K562 (cell line): ENCODE data around the gene MRPL58. TPM values are rescaled to one million over a fixed set of nuclear protein-coding genes. Genes with fewer than 3 reads are reported as not detected.

Experiments
- ATAC-seq: fragments of 200-7000 bp; cut with Tn5 transposase; 3 replicates; pipeline ENCODE4 v1.9.1; 2020; ENCODE audit warnings: moderate library complexity
- BruUV-seq: library from RNA; stranded (reverse); fragments of 400-500 nt; replicated peaks from 2 replicates; lab custom pipeline; 2021; lab: Mats Ljungman, UMichigan
- CTCF ChIA-PET: fragments of 300-600 bp; formaldehyde crosslinking; extraction: SDS; loops from one replicate; lab custom pipeline; 2021; ENCODE audit warnings: low intra/inter-chr PET ratio; lab: Yijun Ruan, JAX
- POLR2A ChIA-PET: fragments of 300-600, 350-650 bp; sonication (Branson Sonifier 250); formaldehyde crosslinking; extraction: SDS; loops from one replicate; lab custom pipeline; 2021; ENCODE audit warnings: antibody characterized with exemption, inconsistent platforms; lab: Yijun Ruan, JAX
- DNase-seq, 4 experiments: peaks; one replicate each; pipeline versions ENCODE4 v3.0.0 to v3.0.0-alpha.2; 2011 to 2018; ENCODE audit warnings: low spot score in 3 of 4, mixed read lengths in 3 of 4; ENCODE audit errors: extremely low read depth in 1 of 4
- FAIRE-seq: peaks from 2 replicates; lab custom pipeline; 2011; peaks lifted over from hg19 to GRCh38; lab: Jason Lieb, UNC
- H2AFZ ChIP-seq: 2 replicates; pipeline ENCODE4 v1.6.0; 2011; ENCODE audit warnings: low read depth, low read length, control low read depth, inconsistent platforms
- H3K27ac ChIP-seq: fragments of 200-600 bp; 3 replicates; pipeline ENCODE4 v1.8.0; 2011; ENCODE audit warnings: low read depth, mild to moderate bottlenecking, control low read depth, inconsistent platforms, low read length, moderate library complexity, mixed read lengths; ENCODE audit errors: extremely low read depth
- H3K27me3 ChIP-seq, 2 experiments: fragments of 300-600 bp in 1 of 2; 2 replicates in 1 of 2; 3 replicates in 1 of 2; pipeline versions ENCODE4 v1.6.0 to v1.8.0; 2011; ENCODE audit warnings: inconsistent platforms in 2 of 2, low read length in 2 of 2, mild to moderate bottlenecking in 1 of 2, mixed read lengths in 1 of 2, moderate library complexity in 1 of 2; ENCODE audit not compliant: control insufficient read depth in 2 of 2, insufficient read depth in 2 of 2
- H3K36me3 ChIP-seq: fragments of 300-600 bp; 3 replicates; pipeline ENCODE4 v1.8.0; 2011; ENCODE audit warnings: mild to moderate bottlenecking, low read length, inconsistent platforms; ENCODE audit not compliant: control insufficient read depth, insufficient read depth
- H3K4me1 ChIP-seq, 2 experiments: fragments of 200-600 bp in 1 of 2; replicated peaks in 1 of 2; 2 replicates in 1 of 2; 3 replicates in 1 of 2; pipeline versions ENCODE4 v1.5.1 to v1.8.0; 2011; ENCODE audit warnings: inconsistent platforms in 2 of 2, low read length in 2 of 2, mild to moderate bottlenecking in 1 of 2, mixed read lengths in 1 of 2, moderate library complexity in 1 of 2; ENCODE audit not compliant: control insufficient read depth in 2 of 2, insufficient read depth in 2 of 2
- H3K4me2 ChIP-seq: 2 replicates; pipeline ENCODE4 v1.6.1; 2011; ENCODE audit warnings: low read length, control low read depth, inconsistent platforms, mixed read lengths; ENCODE audit not compliant: insufficient read depth
- H3K4me3 ChIP-seq: fragments of 200-600 bp; sonication (generic), shearing (Covaris generic); 2 replicates; pipeline ENCODE4 v1.5.1; 2016; ENCODE audit warnings: control low read depth, inconsistent platforms
- H3K79me2 ChIP-seq: fragments of 200-600 bp; 3 replicates; pipeline ENCODE4 v1.8.0; 2011; ENCODE audit warnings: low read length, inconsistent platforms; ENCODE audit not compliant: control insufficient read depth, insufficient read depth
- H3K9ac ChIP-seq, 2 experiments: 2 replicates each; pipeline versions ENCODE4 v1.6.0 to v1.6.1; 2011; ENCODE audit warnings: low read depth in 2 of 2, low read length in 2 of 2, control low read depth in 1 of 2, inconsistent platforms in 1 of 2, mild to moderate bottlenecking in 1 of 2, mixed read lengths in 1 of 2; ENCODE audit not compliant: insufficient read depth in 1 of 2
- H3K9me1 ChIP-seq: one replicate; pipeline ENCODE4 v1.6.0; 2011; ENCODE audit warnings: inconsistent platforms, mild to moderate bottlenecking, low read length, moderate library complexity; ENCODE audit not compliant: control insufficient read depth, insufficient read depth
- H3K9me3 ChIP-seq: replicated peaks from 2 replicates; pipeline ENCODE4 v1.5.1; 2011; ENCODE audit warnings: low read depth, low read length, inconsistent platforms; ENCODE audit not compliant: control insufficient read depth, insufficient read depth
- H4K20me1 ChIP-seq: replicated peaks from 2 replicates; pipeline ENCODE4 v1.6.1; 2011; ENCODE audit warnings: low read length, inconsistent platforms, mixed read lengths; ENCODE audit not compliant: control insufficient read depth, insufficient read depth
- HIVEP1 ChIP-seq: fragments of 250-450 bp; sonication (Bioruptor Pico); IDR thresholded peaks from 2 replicates; pipeline ENCODE4 v1.4.0; 2020; ENCODE audit warnings: mild to moderate bottlenecking
- ILK ChIP-seq: fragments of 450-650 bp; IDR thresholded peaks from 2 replicates; pipeline ENCODE4 v1.6.1; 2016; ENCODE audit warnings: missing genetic modification characterization, low read depth, mild to moderate bottlenecking, missing compliant biosample characterization, moderate library complexity, borderline replicate concordance
- MED1 ChIP-seq: sonication (generic); formaldehyde crosslinking; IDR thresholded peaks from 2 replicates; pipeline ENCODE4 v1.8.1; 2023; ENCODE audit warnings: missing genetic modification reagents, borderline replicate concordance
- PHF20 ChIP-seq: fragments of 450-650 bp; IDR thresholded peaks from 2 replicates; pipeline ENCODE4 v1.6.1; 2018; ENCODE audit not compliant: partially characterized antibody
- POLR2G ChIP-seq: fragments of 200-400 bp; formaldehyde crosslinking; IDR thresholded peaks from 2 replicates; pipeline ENCODE4 v1.6.1; 2017; ENCODE audit warnings: low read depth, mild to moderate bottlenecking, antibody characterized with exemption, low read length, moderate library complexity
- PYGO2 ChIP-seq: fragments of 450-650 bp; IDR thresholded peaks from 2 replicates; pipeline ENCODE4 v1.6.1; 2016; ENCODE audit warnings: mild to moderate bottlenecking, missing genetic modification characterization, moderate library complexity, missing compliant biosample characterization
- RBM25 ChIP-seq: fragments of 200-400 bp; formaldehyde crosslinking; IDR thresholded peaks from 2 replicates; pipeline ENCODE4 v1.6.1; 2018; ENCODE audit warnings: low read length, low read depth, moderate library complexity; ENCODE audit not compliant: severe bottlenecking
- TEAD4 ChIP-seq, 2 experiments: sonication (generic) in 1 of 2; formaldehyde crosslinking in 1 of 2; IDR thresholded peaks; 2 replicates each; pipeline versions ENCODE4 v1.6.1 to v1.8.0; 2012 to 2022; ENCODE audit warnings: borderline replicate concordance in 1 of 2, inconsistent platforms in 1 of 2, low read length in 1 of 2, mild to moderate bottlenecking in 1 of 2, missing genetic modification reagents in 1 of 2
- TGIF2 ChIP-seq: sonication (generic); formaldehyde crosslinking; IDR thresholded peaks from 2 replicates; pipeline ENCODE4 v1.8.1; 2022; ENCODE audit warnings: mild to moderate bottlenecking, missing genetic modification reagents, moderate library complexity
- ZNF764 ChIP-seq: fragments of 250-450 bp; sonication (Bioruptor Pico); IDR thresholded peaks from 2 replicates; pipeline ENCODE4 v1.4.0; 2020; ENCODE audit warnings: low read depth, mild to moderate bottlenecking, moderate library complexity
- WGBS: fragments of 100-300 bp; shearing (Covaris generic); methylation state at CpG from one replicate; pipeline ENCODE4 v1.1.6; 2016; ENCODE audit warnings: low coverage, mixed read lengths; ENCODE audit not compliant: insufficient coverage; ENCODE audit errors: missing lambda C conversion rate; 5-methylcytosine and 5-hydroxymethylcytosine counted together
- in situ Hi-C: fragments of 300-500 bp; cut with MboI; formaldehyde crosslinking; loops from 4 replicates; pipeline ENCODE4 v1.15.0; 2018; ENCODE audit warnings: inconsistent platforms, mixed read lengths
- intact Hi-C: fragments of 100-400 bp; cut with micrococcal nuclease; formaldehyde crosslinking; loops from 2 replicates; pipeline ENCODE4 v1.14.2; 2022
- polyA plus RNA-seq, 8 experiments: library from polyadenylated mRNA; depleted of rRNA in 4 of 8; stranded (reverse) in 5 of 8; unstranded in 3 of 8; fragments of >200 nt; fragmentation: Nextera tagmentation in 2 of 8; fragmentation: Illumina TruSeq in 1 of 8; extraction: Ambion mirVana in 2 of 8; extraction: Trizol in 1 of 8; gene quantifications; 2 replicates each; pipeline versions ENCODE4 v1.2.1 to v1.2.3, GENCODE V29; 2011 to 2014; ENCODE audit warnings: inconsistent platforms in 1 of 8, missing spikeins in 1 of 8
- total RNA-seq, 7 experiments: library from RNA; depleted of rRNA in 6 of 7; stranded (reverse); fragments of >200 nt in 6 of 7; fragmentation: Illumina TruSeq in 2 of 7; extraction: Trizol in 2 of 7; gene quantifications; 2 replicates each; pipeline versions ENCODE4 v1.2.1 to v1.2.3, GENCODE V29; 2011 to 2021; ENCODE audit warnings: low replicate concordance in 1 of 7
- TF ChIP-seq, protein P1 (sequence below): fragments of 250-450 bp; sonication (Bioruptor Pico); IDR thresholded peaks from 2 replicates; pipeline ENCODE4 v1.8.0; 2022; ENCODE audit warnings: moderate library complexity, mild to moderate bottlenecking, inconsistent platforms
- TF ChIP-seq, protein P2 (sequence below): sonication (generic); formaldehyde crosslinking; IDR thresholded peaks from 2 replicates; pipeline ENCODE4 v1.9.0; 2022; ENCODE audit warnings: mild to moderate bottlenecking, missing genetic modification reagents
- TF ChIP-seq, protein P3 (sequence below): fragments of 250-450 bp; sonication (Bioruptor Pico); IDR thresholded peaks from 2 replicates; pipeline ENCODE4 v1.4.0; 2020; ENCODE audit warnings: mild to moderate bottlenecking

Gene MRPL58
- total and polyA plus RNA-seq, 9 of the 15 experiments (the other 6 are each of a cell fraction or from before 2014, with no cell fraction given) = 30.8 to 107 (median 72.4) TPM

DNA sequence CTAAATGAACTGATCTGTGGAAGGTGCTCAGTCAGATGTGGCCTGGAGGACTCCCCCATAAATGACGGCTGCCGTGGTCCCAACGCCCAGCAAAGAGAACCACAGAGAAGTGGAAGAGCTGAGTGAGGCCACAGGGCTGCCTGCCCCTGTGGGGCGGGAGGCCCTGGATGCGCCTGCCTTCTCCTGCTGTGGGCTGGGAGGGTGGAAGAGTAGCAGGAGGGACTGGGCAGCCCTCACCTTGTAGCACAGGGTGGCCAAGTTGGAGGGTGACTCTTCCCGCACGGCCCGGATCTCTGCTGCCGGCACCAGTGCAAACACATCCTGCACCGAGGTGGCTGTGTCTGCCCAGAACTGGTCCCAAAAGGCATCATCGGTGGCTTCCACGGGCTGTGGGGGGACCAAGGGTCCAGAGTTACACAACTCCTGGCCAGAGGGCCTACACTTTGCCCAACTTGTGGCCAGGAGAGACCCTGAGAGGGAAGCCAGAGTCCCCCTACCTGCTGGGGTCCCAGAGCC is 48.2 kb upstream of the MRPL58 start:
- H3K9me1 ChIP-seq = no peaks in the 10 kb centered on the region
- no TSS peak for BruUV-seq
- H4K20me1 ChIP-seq = no peaks in the 10 kb centered on the region
- no peak overlapping the region for H2AFZ ChIP-seq
- 0 out of 4 replicates have a peak overlapping the region, but pooled peaks of 1 of the 2 experiments have one; percentile 50 for H3K9ac ChIP-seq
- intact Hi-C loops (loop anchor here (5.0 kb wide), 1 partner anchor 148 kb away; no protein-coding TSS in a partner anchor), in situ Hi-C loops (loop anchor here (5.0 kb wide), 1 partner anchor 148 kb away; no protein-coding TSS in a partner anchor)
- ChIA-PET POLR2A (interaction anchor here (0.5 to 2.9 kb wide), 9 partner anchors 8 to 217 kb away, joined by 3 to 9 read pairs (median 4); partner anchors contain the start of genes HID1 and MRPL58), CTCF (interaction anchor here (0.9 kb wide), 1 partner anchor 237 kb away, joined by 4 read pairs; no protein-coding TSS in a partner anchor)
- H3K4me2 ChIP-seq = no peak overlapping the region
- no peaks in the 10 kb centered on the region for H3K79me2 ChIP-seq
- TF ChIP-seq, protein P1, sequence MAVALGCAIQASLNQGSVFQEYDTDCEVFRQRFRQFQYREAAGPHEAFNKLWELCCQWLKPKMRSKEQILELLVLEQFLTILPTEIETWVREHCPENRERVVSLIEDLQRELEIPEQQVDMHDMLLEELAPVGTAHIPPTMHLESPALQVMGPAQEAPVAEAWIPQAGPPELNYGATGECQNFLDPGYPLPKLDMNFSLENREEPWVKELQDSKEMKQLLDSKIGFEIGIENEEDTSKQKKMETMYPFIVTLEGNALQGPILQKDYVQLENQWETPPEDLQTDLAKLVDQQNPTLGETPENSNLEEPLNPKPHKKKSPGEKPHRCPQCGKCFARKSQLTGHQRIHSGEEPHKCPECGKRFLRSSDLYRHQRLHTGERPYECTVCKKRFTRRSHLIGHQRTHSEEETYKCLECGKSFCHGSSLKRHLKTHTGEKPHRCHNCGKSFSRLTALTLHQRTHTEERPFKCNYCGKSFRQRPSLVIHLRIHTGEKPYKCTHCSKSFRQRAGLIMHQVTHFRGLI (CRISPR knock-in tag) = no peak
- TF ChIP-seq ZNF764 (no peak), TGIF2 (CRISPR knock-in tag) (no peak), ILK (tag) (no peak), TEAD4 (IDR thresholded peaks at IDR 0.05; ENCODE audit: low read length) (no peak), TEAD4 (CRISPR knock-in tag; IDR thresholded peaks at IDR 0.05; ENCODE audit: borderline replicate concordance) (no peak), HIVEP1 (CRISPR knock-in tag) (no peak), PHF20 (no peak), MED1 (CRISPR knock-in tag) (no peak), RBM25 (no peak), PYGO2 (tag) (no peak), POLR2G (no peak)
- TF ChIP-seq, protein P2, sequence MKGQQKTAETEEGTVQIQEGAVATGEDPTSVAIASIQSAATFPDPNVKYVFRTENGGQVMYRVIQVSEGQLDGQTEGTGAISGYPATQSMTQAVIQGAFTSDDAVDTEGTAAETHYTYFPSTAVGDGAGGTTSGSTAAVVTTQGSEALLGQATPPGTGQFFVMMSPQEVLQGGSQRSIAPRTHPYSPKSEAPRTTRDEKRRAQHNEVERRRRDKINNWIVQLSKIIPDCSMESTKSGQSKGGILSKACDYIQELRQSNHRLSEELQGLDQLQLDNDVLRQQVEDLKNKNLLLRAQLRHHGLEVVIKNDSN (CRISPR knock-in tag) = no peak
- TF ChIP-seq, protein P3, sequence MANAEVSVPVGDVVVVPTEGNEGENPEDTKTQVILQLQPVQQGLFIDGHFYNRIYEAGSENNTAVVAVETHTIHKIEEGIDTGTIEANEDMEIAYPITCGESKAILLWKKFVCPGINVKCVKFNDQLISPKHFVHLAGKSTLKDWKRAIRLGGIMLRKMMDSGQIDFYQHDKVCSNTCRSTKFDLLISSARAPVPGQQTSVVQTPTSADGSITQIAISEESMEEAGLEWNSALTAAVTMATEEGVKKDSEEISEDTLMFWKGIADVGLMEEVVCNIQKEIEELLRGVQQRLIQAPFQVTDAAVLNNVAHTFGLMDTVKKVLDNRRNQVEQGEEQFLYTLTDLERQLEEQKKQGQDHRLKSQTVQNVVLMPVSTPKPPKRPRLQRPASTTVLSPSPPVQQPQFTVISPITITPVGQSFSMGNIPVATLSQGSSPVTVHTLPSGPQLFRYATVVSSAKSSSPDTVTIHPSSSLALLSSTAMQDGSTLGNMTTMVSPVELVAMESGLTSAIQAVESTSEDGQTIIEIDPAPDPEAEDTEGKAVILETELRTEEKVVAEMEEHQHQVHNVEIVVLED (CRISPR knock-in tag) = no peak
- DNase-seq = no peak
- no peak overlapping the region for H3K27ac ChIP-seq
- H3K4me1 ChIP-seq = peaks cover 10 to 38% of the 10 kb centered on the region in 2 experiments; a peak in 4 of 5 replicates
- no peak for ATAC-seq
- no peaks in the 10 kb centered on the region for H3K27me3 ChIP-seq
- 55% methylated on average over 8 of the region's 12 CpGs for WGBS
- H3K9me3 ChIP-seq = no peaks in the 10 kb centered on the region
- no peak for FAIRE-seq
- H3K36me3 ChIP-seq = no peaks in the 10 kb centered on the region
- H3K4me3 ChIP-seq = no peak overlapping the region
